K562 (cell line): ENCODE data around the gene REX1BD. TPM values are rescaled to one million over a fixed set of nuclear protein-coding genes. Genes with fewer than 3 reads are reported as not detected.

ENCODE experiments used
- IRF2 ChIP-seq: sonication (generic); formaldehyde crosslinking; IDR thresholded peaks from 2 replicates; pipeline ENCODE4 v1.8.1; 2022; ENCODE audit warnings: mild to moderate bottlenecking, missing genetic modification reagents
- MEF2A ChIP-seq: IDR thresholded peaks from 2 replicates; pipeline ENCODE4 v1.6.1; 2011; ENCODE audit warnings: low read depth, mild to moderate bottlenecking, low read length, moderate library complexity; ENCODE audit not compliant: control insufficient read depth
- SMC3 ChIP-seq: conservative IDR thresholded peaks from 2 replicates; pipeline ENCODE4 v1.6.1; 2011; ENCODE audit warnings: low read depth, low read length, improper control_type of control experiment; ENCODE audit not compliant: insufficient read depth
- ZC3H4 ChIP-seq: sonication (generic); formaldehyde crosslinking; IDR thresholded peaks from 2 replicates; pipeline ENCODE4 v1.9.0; 2021; ENCODE audit warnings: missing genetic modification reagents, borderline replicate concordance
- ZNF12 ChIP-seq: sonication (generic); formaldehyde crosslinking; IDR thresholded peaks from 2 replicates; pipeline ENCODE4 v1.4.0; 2020; ENCODE audit warnings: mild to moderate bottlenecking, missing genetic modification reagents
- ZNF445 ChIP-seq: fragments of 250-450 bp; sonication (Bioruptor Pico); IDR thresholded peaks from 2 replicates; pipeline ENCODE4 v1.4.0; 2020; ENCODE audit warnings: low read depth, mild to moderate bottlenecking, moderate library complexity
- ZNF707 ChIP-seq: fragments of 250-450 bp; sonication (Bioruptor Pico); conservative IDR thresholded peaks from 2 replicates; pipeline ENCODE4 v1.8.0; 2022; ENCODE audit warnings: inconsistent platforms, mild to moderate bottlenecking, moderate library complexity
- polyA plus RNA-seq, 8 experiments: library from polyadenylated mRNA; depleted of rRNA in 4 of 8; stranded (reverse) in 5 of 8; unstranded in 3 of 8; fragments of >200 nt; fragmentation: Nextera tagmentation in 2 of 8; fragmentation: Illumina TruSeq in 1 of 8; extraction: Ambion mirVana in 2 of 8; extraction: Trizol in 1 of 8; gene quantifications; 2 replicates each; pipeline versions ENCODE4 v1.2.1 to v1.2.3, GENCODE V29; 2011 to 2014; ENCODE audit warnings: inconsistent platforms in 1 of 8, missing spikeins in 1 of 8
- total RNA-seq, 7 experiments: library from RNA; depleted of rRNA in 6 of 7; stranded (reverse); fragments of >200 nt in 6 of 7; fragmentation: Illumina TruSeq in 2 of 7; extraction: Trizol in 2 of 7; gene quantifications; 2 replicates each; pipeline versions ENCODE4 v1.2.1 to v1.2.3, GENCODE V29; 2011 to 2021; ENCODE audit warnings: low replicate concordance in 1 of 7
- TF ChIP-seq, protein P1 (sequence below), 2 experiments: fragments of 450-650 bp in 1 of 2; sonication (generic) in 1 of 2; formaldehyde crosslinking in 1 of 2; IDR thresholded peaks; 2 replicates each; pipeline versions ENCODE4 v1.7.1 to v1.9.0; 2016 to 2022; ENCODE audit warnings: inconsistent platforms in 1 of 2, mild to moderate bottlenecking in 1 of 2, missing genetic modification reagents in 1 of 2
- TF ChIP-seq, protein P2 (sequence below): fragments of 250-450 bp; sonication (Bioruptor Pico); IDR thresholded peaks from 2 replicates; pipeline ENCODE4 v1.8.0; 2021; ENCODE audit warnings: borderline replicate concordance, mild to moderate bottlenecking, moderate library complexity; ENCODE audit not compliant: poor library complexity, severe bottlenecking
- TF ChIP-seq, protein P3 (sequence below): fragments of 450-650 bp; IDR thresholded peaks from 2 replicates; pipeline ENCODE4 v1.6.1; 2016; ENCODE audit warnings: antibody characterized with exemption

The REX1BD gene
- total and polyA plus RNA-seq, 9 of the 15 experiments (the other 6 are each of a cell fraction or from before 2014, with no cell fraction given) = 1.9 to 136 (median 13.8) TPM

DNA sequence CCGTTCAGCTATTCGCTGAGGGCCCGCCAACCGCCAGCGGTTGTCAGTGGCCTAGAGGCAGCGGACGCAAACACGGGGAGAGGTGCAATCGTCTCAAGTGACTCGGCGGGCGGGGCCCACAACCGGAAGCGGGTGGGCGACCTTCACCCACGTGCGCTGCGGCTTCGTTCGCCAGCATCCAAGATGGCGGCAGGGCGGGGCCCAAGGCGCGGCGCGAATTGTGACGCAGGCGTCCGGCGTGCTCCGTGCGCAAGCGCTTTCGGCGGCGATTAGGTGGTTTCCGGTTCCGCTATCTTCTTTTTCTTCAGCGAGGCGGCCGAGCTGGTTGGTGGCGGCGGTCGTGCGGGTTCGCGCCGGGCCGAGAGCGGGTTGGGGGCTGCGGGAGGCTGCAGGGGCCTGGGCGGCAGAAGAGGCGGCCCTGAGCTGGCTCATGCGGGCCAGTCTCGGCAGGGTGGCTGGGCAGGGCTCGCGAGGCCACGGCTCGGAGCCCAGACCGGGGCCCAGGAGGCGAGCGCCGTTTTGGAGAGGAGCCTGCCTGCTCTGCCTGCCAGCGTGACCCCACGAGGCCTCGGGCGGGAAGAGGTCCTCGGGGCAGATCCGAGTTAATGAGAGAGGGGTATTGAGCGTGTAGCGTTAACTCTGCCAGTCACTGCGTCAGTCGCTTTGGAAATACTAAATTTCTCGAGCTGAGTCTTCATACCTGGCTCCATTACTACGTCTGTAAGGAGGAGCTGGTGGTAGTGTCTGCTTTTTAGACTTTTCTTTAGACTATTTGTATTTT, 16.8 kb upstream of the REX1BD start, which contains the start of gene UBA52 (continued):
- TF ChIP-seq, protein P1, sequence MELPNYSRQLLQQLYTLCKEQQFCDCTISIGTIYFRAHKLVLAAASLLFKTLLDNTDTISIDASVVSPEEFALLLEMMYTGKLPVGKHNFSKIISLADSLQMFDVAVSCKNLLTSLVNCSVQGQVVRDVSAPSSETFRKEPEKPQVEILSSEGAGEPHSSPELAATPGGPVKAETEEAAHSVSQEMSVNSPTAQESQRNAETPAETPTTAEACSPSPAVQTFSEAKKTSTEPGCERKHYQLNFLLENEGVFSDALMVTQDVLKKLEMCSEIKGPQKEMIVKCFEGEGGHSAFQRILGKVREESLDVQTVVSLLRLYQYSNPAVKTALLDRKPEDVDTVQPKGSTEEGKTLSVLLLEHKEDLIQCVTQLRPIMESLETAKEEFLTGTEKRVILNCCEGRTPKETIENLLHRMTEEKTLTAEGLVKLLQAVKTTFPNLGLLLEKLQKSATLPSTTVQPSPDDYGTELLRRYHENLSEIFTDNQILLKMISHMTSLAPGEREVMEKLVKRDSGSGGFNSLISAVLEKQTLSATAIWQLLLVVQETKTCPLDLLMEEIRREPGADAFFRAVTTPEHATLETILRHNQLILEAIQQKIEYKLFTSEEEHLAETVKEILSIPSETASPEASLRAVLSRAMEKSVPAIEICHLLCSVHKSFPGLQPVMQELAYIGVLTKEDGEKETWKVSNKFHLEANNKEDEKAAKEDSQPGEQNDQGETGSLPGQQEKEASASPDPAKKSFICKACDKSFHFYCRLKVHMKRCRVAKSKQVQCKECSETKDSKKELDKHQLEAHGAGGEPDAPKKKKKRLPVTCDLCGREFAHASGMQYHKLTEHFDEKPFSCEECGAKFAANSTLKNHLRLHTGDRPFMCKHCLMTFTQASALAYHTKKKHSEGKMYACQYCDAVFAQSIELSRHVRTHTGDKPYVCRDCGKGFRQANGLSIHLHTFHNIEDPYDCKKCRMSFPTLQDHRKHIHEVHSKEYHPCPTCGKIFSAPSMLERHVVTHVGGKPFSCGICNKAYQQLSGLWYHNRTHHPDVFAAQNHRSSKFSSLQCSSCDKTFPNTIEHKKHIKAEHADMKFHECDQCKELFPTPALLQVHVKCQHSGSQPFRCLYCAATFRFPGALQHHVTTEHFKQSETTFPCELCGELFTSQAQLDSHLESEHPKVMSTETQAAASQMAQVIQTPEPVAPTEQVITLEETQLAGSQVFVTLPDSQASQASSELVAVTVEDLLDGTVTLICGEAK (IDR thresholded peaks at IDR 0.05) = peak; percentile 92
- TF ChIP-seq, protein P1 (CRISPR knock-in tag; IDR thresholded peaks at IDR 0.05) = no peak
- TF ChIP-seq IRF2 (CRISPR knock-in tag) (no peak), MEF2A (no peak), ZNF12 (CRISPR knock-in tag) (0 out of 2 replicates have a peak, but pooled peaks have one; percentile 6), ZNF707 (CRISPR knock-in tag) (no peak), ZC3H4 (CRISPR knock-in tag) (no peak), ZNF445 (CRISPR knock-in tag) (no peak), SMC3 (no peak)
- TF ChIP-seq, protein P2, sequence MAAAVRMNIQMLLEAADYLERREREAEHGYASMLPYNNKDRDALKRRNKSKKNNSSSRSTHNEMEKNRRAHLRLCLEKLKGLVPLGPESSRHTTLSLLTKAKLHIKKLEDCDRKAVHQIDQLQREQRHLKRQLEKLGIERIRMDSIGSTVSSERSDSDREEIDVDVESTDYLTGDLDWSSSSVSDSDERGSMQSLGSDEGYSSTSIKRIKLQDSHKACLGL = peak; percentile 86
- TF ChIP-seq, protein P3, sequence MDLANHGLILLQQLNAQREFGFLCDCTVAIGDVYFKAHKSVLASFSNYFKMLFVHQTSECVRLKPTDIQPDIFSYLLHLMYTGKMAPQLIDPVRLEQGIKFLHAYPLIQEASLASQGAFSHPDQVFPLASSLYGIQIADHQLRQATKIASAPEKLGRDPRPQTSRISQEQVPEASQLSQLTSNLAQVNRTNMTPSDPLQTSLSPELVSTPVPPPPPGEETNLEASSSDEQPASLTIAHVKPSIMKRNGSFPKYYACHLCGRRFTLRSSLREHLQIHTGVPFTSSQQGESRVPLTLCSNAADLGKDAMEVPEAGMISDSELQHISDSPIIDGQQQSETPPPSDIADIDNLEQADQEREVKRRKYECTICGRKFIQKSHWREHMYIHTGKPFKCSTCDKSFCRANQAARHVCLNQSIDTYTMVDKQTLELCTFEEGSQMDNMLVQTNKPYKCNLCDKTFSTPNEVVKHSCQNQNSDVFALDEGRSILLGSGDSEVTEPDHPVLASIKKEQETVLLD = peak; percentile 72; the same call in 1 of the 2 replicates
